ENCODE results near the gene NEUROD2. TPM values are rescaled to one million over a fixed set of nuclear protein-coding genes. Genes with fewer than 3 reads are reported as not detected.

Gene NEUROD2
- total RNA-seq, 2 experiments from 2014 or later = not detected

DNA sequence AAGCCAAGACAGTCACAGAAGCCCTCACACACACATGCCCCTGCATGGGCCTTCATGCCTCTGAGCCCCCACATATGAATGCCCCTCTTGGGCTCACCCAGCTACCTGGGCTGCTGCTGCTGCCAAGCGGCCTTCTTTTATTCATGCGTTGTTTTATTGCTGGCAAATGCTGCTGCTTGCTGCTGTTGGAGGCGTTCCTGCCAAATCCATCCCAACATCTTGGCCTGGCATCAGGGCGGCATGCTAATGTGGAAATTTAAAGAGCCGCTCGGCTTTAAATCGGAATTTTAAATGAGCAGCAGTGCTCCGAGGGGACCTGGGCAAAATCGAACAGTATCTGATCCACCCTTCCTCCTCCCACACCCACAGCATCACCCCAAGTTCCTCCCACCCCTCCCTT lies 39.0 kb downstream of the NEUROD2 start:
- Histone ChIP-seq H3K4me1 (ENCODE audit: insufficient read depth, low read length) (peaks cover 8% of the 10 kb centered on the region), H3K36me3 (ENCODE audit: insufficient read depth, low read length) (peaks cover 47% of the 10 kb centered on the region), H3K9me3 (ENCODE audit: control insufficient read depth in 1 of 2, insufficient read depth in 1 of 2, low read length in 2 of 2) (peaks cover 10 to 13% of the 10 kb centered on the region in 2 experiments), H3K4me3 (ENCODE audit: low read length) (no peak overlapping the region), H3K27me3 (ENCODE audit: control insufficient read depth in 1 of 2, insufficient read depth in 2 of 2, low read length in 2 of 2) (peaks cover 0 to 6% of the 10 kb centered on the region in 2 experiments), H3K27ac (ENCODE audit: low read depth in 1 of 2, low read length in 2 of 2) (no peak overlapping the region)
- Mint-ChIP-seq H3K4me3 (no peak overlapping the region), H3K27ac (no peak overlapping the region), H3K4me1 (ENCODE audit: low read depth) (no peaks in the 10 kb centered on the region), H3K9me3 (peaks cover 4% of the 10 kb centered on the region), H3K36me3 (ENCODE audit: low read depth) (peaks cover 79% of the 10 kb centered on the region), H3K27me3 (no peaks in the 10 kb centered on the region)
- no peak for DNase-seq
- no peak for ATAC-seq (ENCODE audit: poor library complexity)
- POLR2A ChIA-PET = no interaction called here
- TF ChIP-seq, protein P1, sequence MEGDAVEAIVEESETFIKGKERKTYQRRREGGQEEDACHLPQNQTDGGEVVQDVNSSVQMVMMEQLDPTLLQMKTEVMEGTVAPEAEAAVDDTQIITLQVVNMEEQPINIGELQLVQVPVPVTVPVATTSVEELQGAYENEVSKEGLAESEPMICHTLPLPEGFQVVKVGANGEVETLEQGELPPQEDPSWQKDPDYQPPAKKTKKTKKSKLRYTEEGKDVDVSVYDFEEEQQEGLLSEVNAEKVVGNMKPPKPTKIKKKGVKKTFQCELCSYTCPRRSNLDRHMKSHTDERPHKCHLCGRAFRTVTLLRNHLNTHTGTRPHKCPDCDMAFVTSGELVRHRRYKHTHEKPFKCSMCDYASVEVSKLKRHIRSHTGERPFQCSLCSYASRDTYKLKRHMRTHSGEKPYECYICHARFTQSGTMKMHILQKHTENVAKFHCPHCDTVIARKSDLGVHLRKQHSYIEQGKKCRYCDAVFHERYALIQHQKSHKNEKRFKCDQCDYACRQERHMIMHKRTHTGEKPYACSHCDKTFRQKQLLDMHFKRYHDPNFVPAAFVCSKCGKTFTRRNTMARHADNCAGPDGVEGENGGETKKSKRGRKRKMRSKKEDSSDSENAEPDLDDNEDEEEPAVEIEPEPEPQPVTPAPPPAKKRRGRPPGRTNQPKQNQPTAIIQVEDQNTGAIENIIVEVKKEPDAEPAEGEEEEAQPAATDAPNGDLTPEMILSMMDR (IDR thresholded peaks at IDR 0.05) = no peak
- CTCF ChIA-PET = interaction anchor here (0.5 kb wide), 1 partner anchor 692 kb away, joined by 3 read pairs; no protein-coding TSS in a partner anchor
- intact Hi-C loops (cut with DNase I, micrococcal nuclease) = no loop called here

- H3K36me3 Mint-ChIP-seq (ENCODE audit: low read depth) = peaks cover 75% of the 10 kb centered on the region
- Histone ChIP-seq H3K27ac (ENCODE audit: low read depth in 1 of 2, low read length in 2 of 2) (no peak overlapping the region), H3K27me3 (ENCODE audit: control insufficient read depth in 1 of 2, insufficient read depth in 2 of 2, low read length in 2 of 2) (no peaks in the 10 kb centered on the region), H3K4me3 (ENCODE audit: low read length) (no peak overlapping the region), H3K9me3 (ENCODE audit: control insufficient read depth in 1 of 2, insufficient read depth in 1 of 2, low read length in 2 of 2) (peaks cover 7 to 10% of the 10 kb centered on the region in 2 experiments), H3K36me3 (ENCODE audit: insufficient read depth, low read length) (peaks cover 50% of the 10 kb centered on the region), H3K4me1 (ENCODE audit: insufficient read depth, low read length) (no peaks in the 10 kb centered on the region)
- no peaks in the 10 kb centered on the region for H3K27me3 Mint-ChIP-seq
- H3K4me3 Mint-ChIP-seq = no peak overlapping the region
- intact Hi-C loops (cut with DNase I, micrococcal nuclease) = no loop called here
- TF ChIP-seq, protein P1 (IDR thresholded peaks at IDR 0.05) = no peak
- ATAC-seq (ENCODE audit: poor library complexity) = no peak
- ChIA-PET CTCF (no interaction called here), POLR2A (interaction anchor here (0.6 kb wide), 1 partner anchor 619 kb away, joined by 4 read pairs; no protein-coding TSS in a partner anchor)
- peaks cover 4% of the 10 kb centered on the region for H3K9me3 Mint-ChIP-seq
- no peak for DNase-seq
- H3K27ac Mint-ChIP-seq = no peak overlapping the region
- no peaks in the 10 kb centered on the region for H3K4me1 Mint-ChIP-seq (ENCODE audit: low read depth)
Observed at GRCh38 chr17:39566094-39566850, 41.4 kb downstream of the NEUROD2 start.

DNA sequence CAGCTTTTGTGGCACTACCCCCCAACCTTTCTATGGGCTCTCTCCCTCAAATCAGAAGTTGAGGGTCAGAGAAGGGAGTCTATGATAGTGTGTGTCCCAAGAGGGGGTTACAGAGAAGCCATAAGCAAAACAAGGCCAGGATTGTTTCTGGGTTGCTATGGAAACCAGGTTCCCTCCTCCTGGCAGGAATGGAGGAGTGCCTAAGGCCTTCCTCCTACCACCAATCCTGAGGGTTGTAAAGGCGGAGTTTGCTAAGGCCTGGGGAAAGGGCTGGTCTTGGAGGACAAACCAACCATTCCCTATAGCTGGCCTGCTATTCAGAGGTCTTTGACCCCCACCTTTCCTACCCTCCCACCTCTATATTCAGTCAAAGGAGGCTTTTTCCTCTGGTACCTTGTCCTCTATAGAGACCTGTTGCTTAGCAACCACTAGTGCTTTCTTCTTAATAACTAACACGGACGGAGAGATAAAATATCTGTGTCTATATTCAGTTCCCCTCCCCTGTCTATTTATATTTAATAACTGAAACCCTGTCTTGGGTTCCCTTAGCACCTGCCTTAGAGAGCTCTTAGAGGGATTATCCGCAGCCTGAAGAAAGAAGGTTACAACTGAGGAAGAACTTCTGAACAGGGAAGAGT lies 43.4 kb downstream of the NEUROD2 start:
- no peak overlapping the region for H3K4me3 ChIP-seq (ENCODE audit: low read length)
- intact Hi-C loops (cut with DNase I, micrococcal nuclease) = no loop called here
- TF ChIP-seq, protein P1 (IDR thresholded peaks at IDR 0.05) = no peak
- Mint-ChIP-seq H3K36me3 (ENCODE audit: low read depth) (peaks cover 70% of the 10 kb centered on the region), H3K4me3 (no peak overlapping the region), H3K9me3 (no peaks in the 10 kb centered on the region), H3K4me1 (ENCODE audit: low read depth) (no peaks in the 10 kb centered on the region), H3K27me3 (no peaks in the 10 kb centered on the region), H3K27ac (no peak overlapping the region)
- ChIA-PET CTCF (interaction anchor here (1.3 kb wide), 1 partner anchor 58 kb away, joined by 3 read pairs; no protein-coding TSS in a partner anchor), POLR2A (no interaction called here)
- DNase-seq = no peak
- no peaks in the 10 kb centered on the region for H3K4me1 ChIP-seq (ENCODE audit: insufficient read depth, low read length)
- ATAC-seq (ENCODE audit: poor library complexity) = no peak
- H3K27me3 ChIP-seq (ENCODE audit: control insufficient read depth in 1 of 2, insufficient read depth in 2 of 2, low read length in 2 of 2) = no peaks in the 10 kb centered on the region
- H3K36me3 ChIP-seq (ENCODE audit: insufficient read depth, low read length) = peaks cover 55% of the 10 kb centered on the region
- H3K27ac ChIP-seq (ENCODE audit: low read depth in 1 of 2, low read length in 2 of 2) = no peak overlapping the region
- no peaks in the 10 kb centered on the region for H3K9me3 ChIP-seq (ENCODE audit: control insufficient read depth in 1 of 2, insufficient read depth in 1 of 2, low read length in 2 of 2)

Data from CD4-positive, alpha-beta T cell (primary cell).